Erythroblast (primary cell): Measurements from ENCODE around the gene MBD5.

Source experiments
- GATA1 ChIP-seq: IDR thresholded peaks from 2 replicates; pipeline ENCODE4 v1.6.1; 2011; ENCODE audit warnings: low read depth, mild to moderate bottlenecking, control low read depth, low read length, moderate library complexity
- POLR2A ChIP-seq: IDR thresholded peaks from 2 replicates; pipeline ENCODE4 v1.6.1; 2011; ENCODE audit warnings: mild to moderate bottlenecking, low read length

GRCh38 chr2:148525130-148525529 is 504.2 kb downstream of the MBD5 start:
- TF ChIP-seq POLR2A (no peak), GATA1 (no peak)
